HCT116 (cell line): ENCODE measurements around the gene EPC1.
A peak's percentile ranks its signal among the peaks of the same experiment; 100 is the strongest.

ENCODE experiments used
- EZH2 ChIP-seq: fragments of 200-600 bp; sonication (generic); IDR thresholded peaks from 2 replicates; pipeline ENCODE4 v1.6.1; 2017; ENCODE audit warnings: antibody characterized with exemption, mixed run types
- EZH2phosphoT487 ChIP-seq: fragments of 200-600 bp; IDR thresholded peaks from 2 replicates; pipeline ENCODE4 v1.6.1; 2018; ENCODE audit warnings: antibody characterized with exemption, borderline replicate concordance
- JUND ChIP-seq: IDR thresholded peaks from 2 replicates; pipeline ENCODE4 v1.6.1; 2012
- POLR2A ChIP-seq: IDR thresholded peaks from 2 replicates; pipeline ENCODE4 v1.7.0; 2011; ENCODE audit warnings: borderline replicate concordance; ENCODE audit not compliant: insufficient read depth, insufficient read length; ENCODE audit errors: extremely low read depth
- RAD21 ChIP-seq: IDR thresholded peaks from 2 replicates; pipeline ENCODE4 v1.6.1; 2012; ENCODE audit warnings: low read depth, mild to moderate bottlenecking
- SIN3A ChIP-seq: IDR thresholded peaks from 2 replicates; pipeline ENCODE4 v1.6.1; 2012; ENCODE audit warnings: low read depth
- TCF7L2 ChIP-seq: IDR thresholded peaks from 2 replicates; pipeline ENCODE4 v1.7.0; 2011; ENCODE audit warnings: borderline replicate concordance, inconsistent platforms; ENCODE audit not compliant: insufficient read depth, insufficient read length; ENCODE audit errors: extremely low read depth
- YY1 ChIP-seq: IDR thresholded peaks from 2 replicates; pipeline ENCODE4 v1.6.1; 2011; ENCODE audit warnings: low read length, low read depth, moderate library complexity, mild to moderate bottlenecking; ENCODE audit not compliant: insufficient replicate concordance; ENCODE audit errors: extremely low read depth
- ZNF274 ChIP-seq: fragments of 200-500 bp; sonication (Bioruptor generic); IDR thresholded peaks from 2 replicates; pipeline ENCODE4 v1.6.1; 2014; ENCODE audit warnings: mild to moderate bottlenecking, low read depth, low read length, inconsistent platforms
- TF ChIP-seq, protein P1 (sequence below), 3 experiments: fragments of 200-600 bp in 1 of 3; sonication (generic) in 1 of 3; IDR thresholded peaks in 2 of 3; conservative IDR thresholded peaks in 1 of 3; 2 replicates each; pipeline ENCODE4 v1.5.1; 2012 to 2017; ENCODE audit warnings: low read depth in 2 of 3, low read length in 2 of 3, antibody characterized with exemption in 1 of 3, borderline replicate concordance in 1 of 3, control low read depth in 1 of 3, mild to moderate bottlenecking in 1 of 3, mixed read lengths in 1 of 3, mixed run types in 1 of 3, moderate library complexity in 1 of 3; ENCODE audit not compliant: insufficient read depth in 1 of 3
- TF ChIP-seq, protein P2 (sequence below): IDR thresholded peaks from 2 replicates; pipeline ENCODE4 v1.6.1; 2012
- TF ChIP-seq, protein P3 (sequence below): IDR thresholded peaks from 2 replicates; pipeline ENCODE4 v1.6.1; 2012; ENCODE audit warnings: low read depth
- TF ChIP-seq, protein P4 (sequence below): IDR thresholded peaks from 2 replicates; pipeline ENCODE4 v1.6.1; 2011; ENCODE audit warnings: mild to moderate bottlenecking, low read length, moderate library complexity; ENCODE audit not compliant: insufficient replicate concordance; ENCODE audit errors: extremely low read depth
- TF ChIP-seq, protein P5 (sequence below): IDR thresholded peaks from 2 replicates; pipeline ENCODE4 v1.6.1; 2012

DNA sequence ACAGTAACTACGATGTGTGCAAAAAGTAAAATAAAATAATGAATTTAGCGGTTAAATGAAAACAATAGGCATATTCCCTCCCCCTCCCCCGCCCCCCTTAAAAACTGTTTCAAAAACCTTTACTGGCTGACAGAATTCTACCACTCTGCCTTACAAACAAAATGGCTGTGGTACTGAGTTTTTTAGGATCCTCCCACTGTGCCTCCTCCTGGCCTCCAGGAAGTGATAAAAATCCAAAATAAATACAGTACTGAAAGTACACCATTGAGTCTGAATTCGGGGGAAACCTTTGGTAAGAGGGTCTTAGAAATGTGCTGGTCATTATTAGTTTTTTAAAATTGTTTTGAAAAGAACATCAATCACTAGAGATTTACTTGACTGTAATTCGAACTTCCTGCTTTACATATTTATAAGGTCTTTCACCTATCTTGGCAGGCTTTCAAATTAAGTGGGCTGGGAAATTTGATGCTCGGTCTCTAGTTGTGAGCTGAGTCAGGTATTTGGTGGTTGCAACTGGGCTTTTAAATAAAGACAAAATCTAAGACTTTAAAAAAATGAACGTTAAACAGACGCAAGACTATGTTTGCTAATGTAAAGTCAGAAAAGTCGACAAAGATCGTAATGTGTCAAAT is 32.5 kb upstream of the EPC1 start:
- TF ChIP-seq, protein P1, sequence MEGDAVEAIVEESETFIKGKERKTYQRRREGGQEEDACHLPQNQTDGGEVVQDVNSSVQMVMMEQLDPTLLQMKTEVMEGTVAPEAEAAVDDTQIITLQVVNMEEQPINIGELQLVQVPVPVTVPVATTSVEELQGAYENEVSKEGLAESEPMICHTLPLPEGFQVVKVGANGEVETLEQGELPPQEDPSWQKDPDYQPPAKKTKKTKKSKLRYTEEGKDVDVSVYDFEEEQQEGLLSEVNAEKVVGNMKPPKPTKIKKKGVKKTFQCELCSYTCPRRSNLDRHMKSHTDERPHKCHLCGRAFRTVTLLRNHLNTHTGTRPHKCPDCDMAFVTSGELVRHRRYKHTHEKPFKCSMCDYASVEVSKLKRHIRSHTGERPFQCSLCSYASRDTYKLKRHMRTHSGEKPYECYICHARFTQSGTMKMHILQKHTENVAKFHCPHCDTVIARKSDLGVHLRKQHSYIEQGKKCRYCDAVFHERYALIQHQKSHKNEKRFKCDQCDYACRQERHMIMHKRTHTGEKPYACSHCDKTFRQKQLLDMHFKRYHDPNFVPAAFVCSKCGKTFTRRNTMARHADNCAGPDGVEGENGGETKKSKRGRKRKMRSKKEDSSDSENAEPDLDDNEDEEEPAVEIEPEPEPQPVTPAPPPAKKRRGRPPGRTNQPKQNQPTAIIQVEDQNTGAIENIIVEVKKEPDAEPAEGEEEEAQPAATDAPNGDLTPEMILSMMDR (IDR thresholded peaks at IDR 0.05 in 2 of 3, conservative IDR thresholded peaks at IDR 0.05 in 1 of 3; ENCODE audit: borderline replicate concordance in 1 of 3, insufficient read depth in 1 of 3, low read depth in 2 of 3, low read length in 2 of 3): no peak
- TF ChIP-seq EZH2phosphoT487 (no peak), JUND (peak; percentile 9; the same call in 1 of the 2 replicates), POLR2A (no peak), RAD21 (no peak), SIN3A (0 out of 2 replicates have a peak, but pooled peaks have one; percentile 36), YY1 (peak; percentile 83), ZNF274 (no peak), EZH2 (no peak), TCF7L2 (no peak)
- TF ChIP-seq, protein P2, sequence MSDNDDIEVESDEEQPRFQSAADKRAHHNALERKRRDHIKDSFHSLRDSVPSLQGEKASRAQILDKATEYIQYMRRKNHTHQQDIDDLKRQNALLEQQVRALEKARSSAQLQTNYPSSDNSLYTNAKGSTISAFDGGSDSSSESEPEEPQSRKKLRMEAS: no peak
- TF ChIP-seq, protein P3, sequence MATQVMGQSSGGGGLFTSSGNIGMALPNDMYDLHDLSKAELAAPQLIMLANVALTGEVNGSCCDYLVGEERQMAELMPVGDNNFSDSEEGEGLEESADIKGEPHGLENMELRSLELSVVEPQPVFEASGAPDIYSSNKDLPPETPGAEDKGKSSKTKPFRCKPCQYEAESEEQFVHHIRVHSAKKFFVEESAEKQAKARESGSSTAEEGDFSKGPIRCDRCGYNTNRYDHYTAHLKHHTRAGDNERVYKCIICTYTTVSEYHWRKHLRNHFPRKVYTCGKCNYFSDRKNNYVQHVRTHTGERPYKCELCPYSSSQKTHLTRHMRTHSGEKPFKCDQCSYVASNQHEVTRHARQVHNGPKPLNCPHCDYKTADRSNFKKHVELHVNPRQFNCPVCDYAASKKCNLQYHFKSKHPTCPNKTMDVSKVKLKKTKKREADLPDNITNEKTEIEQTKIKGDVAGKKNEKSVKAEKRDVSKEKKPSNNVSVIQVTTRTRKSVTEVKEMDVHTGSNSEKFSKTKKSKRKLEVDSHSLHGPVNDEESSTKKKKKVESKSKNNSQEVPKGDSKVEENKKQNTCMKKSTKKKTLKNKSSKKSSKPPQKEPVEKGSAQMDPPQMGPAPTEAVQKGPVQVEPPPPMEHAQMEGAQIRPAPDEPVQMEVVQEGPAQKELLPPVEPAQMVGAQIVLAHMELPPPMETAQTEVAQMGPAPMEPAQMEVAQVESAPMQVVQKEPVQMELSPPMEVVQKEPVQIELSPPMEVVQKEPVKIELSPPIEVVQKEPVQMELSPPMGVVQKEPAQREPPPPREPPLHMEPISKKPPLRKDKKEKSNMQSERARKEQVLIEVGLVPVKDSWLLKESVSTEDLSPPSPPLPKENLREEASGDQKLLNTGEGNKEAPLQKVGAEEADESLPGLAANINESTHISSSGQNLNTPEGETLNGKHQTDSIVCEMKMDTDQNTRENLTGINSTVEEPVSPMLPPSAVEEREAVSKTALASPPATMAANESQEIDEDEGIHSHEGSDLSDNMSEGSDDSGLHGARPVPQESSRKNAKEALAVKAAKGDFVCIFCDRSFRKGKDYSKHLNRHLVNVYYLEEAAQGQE: no peak
- TF ChIP-seq, protein P4, sequence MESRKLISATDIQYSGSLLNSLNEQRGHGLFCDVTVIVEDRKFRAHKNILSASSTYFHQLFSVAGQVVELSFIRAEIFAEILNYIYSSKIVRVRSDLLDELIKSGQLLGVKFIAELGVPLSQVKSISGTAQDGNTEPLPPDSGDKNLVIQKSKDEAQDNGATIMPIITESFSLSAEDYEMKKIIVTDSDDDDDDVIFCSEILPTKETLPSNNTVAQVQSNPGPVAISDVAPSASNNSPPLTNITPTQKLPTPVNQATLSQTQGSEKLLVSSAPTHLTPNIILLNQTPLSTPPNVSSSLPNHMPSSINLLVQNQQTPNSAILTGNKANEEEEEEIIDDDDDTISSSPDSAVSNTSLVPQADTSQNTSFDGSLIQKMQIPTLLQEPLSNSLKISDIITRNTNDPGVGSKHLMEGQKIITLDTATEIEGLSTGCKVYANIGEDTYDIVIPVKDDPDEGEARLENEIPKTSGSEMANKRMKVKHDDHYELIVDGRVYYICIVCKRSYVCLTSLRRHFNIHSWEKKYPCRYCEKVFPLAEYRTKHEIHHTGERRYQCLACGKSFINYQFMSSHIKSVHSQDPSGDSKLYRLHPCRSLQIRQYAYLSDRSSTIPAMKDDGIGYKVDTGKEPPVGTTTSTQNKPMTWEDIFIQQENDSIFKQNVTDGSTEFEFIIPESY: no peak
- TF ChIP-seq, protein P5, sequence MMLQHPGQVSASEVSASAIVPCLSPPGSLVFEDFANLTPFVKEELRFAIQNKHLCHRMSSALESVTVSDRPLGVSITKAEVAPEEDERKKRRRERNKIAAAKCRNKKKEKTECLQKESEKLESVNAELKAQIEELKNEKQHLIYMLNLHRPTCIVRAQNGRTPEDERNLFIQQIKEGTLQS: no peak
